B cell (primary cell): ENCODE measurements around the gene TMBIM1. TPM values are rescaled to one million over a fixed set of nuclear protein-coding genes. Genes with fewer than 3 reads are reported as not detected.

Experiments
- ATAC-seq: fragments of 200-7000 bp; cut with Tn5 transposase; one replicate; pipeline ENCODE4 v1.10.0; 2021; ENCODE audit warnings: low read depth, mild to moderate bottlenecking, moderate number of reproducible peaks, moderate library complexity
- CTCF ChIA-PET: fragments of 350-600 bp; sonication (Branson Sonifier 250); formaldehyde crosslinking; loops from one replicate; lab custom pipeline; 2021; ENCODE audit warnings: antibody characterized with exemption, inconsistent platforms; lab: Charles Lee
- POLR2A ChIA-PET: fragments of 350-600 bp; sonication (Branson Sonifier 250); formaldehyde crosslinking; loops from one replicate; lab custom pipeline; 2021; ENCODE audit warnings: antibody characterized with exemption; lab: Charles Lee
- DNase-seq: peaks from one replicate; pipeline ENCODE4 v3.0.0; 2013
- H2AFZ ChIP-seq: 2 replicates; pipeline ENCODE4 v1.6.1; 2012; ENCODE audit warnings: mild to moderate bottlenecking, low read depth, low read length; ENCODE audit not compliant: insufficient read depth, poor library complexity, severe bottlenecking
- H3K27ac ChIP-seq, 2 donors: 1 replicate in 1 of 2; 2 replicates in 1 of 2; pipeline ENCODE4 v1.5.1; 2012 to 2013; ENCODE audit warnings: low read length in 2 of 2, mild to moderate bottlenecking in 2 of 2, moderate library complexity in 1 of 2
- H3K27me3 ChIP-seq, 4 experiments: fragments of 200-600 bp in 1 of 4; sonication (generic) in 1 of 4; replicated peaks in 1 of 4; 1 replicate in 2 of 4; 2 replicates in 2 of 4; pipeline versions ENCODE4 v1.6.1 to v1.7.0; 2013 to 2016; ENCODE audit warnings: low read length in 3 of 4, mild to moderate bottlenecking in 2 of 4, mixed read lengths in 1 of 4, moderate library complexity in 1 of 4; ENCODE audit not compliant: insufficient read depth in 4 of 4, control insufficient read depth in 3 of 4; ENCODE audit errors: control extremely low read depth in 1 of 4
- H3K36me3 ChIP-seq, 2 experiments: replicated peaks in 1 of 2; 1 replicate in 1 of 2; 2 replicates in 1 of 2; pipeline versions ENCODE4 v1.6.1 to v1.7.1; 2013; ENCODE audit warnings: low read length in 1 of 2; ENCODE audit not compliant: insufficient read depth in 2 of 2, control insufficient read depth in 1 of 2; ENCODE audit errors: control extremely low read depth in 1 of 2, extremely low read depth in 1 of 2
- H3K4me1 ChIP-seq, 2 donors: fragments of 200-600 bp in 1 of 2; sonication (generic) in 1 of 2; 1 replicate in 1 of 2; 2 replicates in 1 of 2; pipeline versions ENCODE4 v1.5.1 to v1.6.1; 2013 to 2017; ENCODE audit warnings: low read length in 2 of 2; ENCODE audit not compliant: control insufficient read depth in 2 of 2, insufficient read depth in 2 of 2
- H3K4me2 ChIP-seq: replicated peaks from 2 replicates; pipeline ENCODE3; 2012; ENCODE audit warnings: mild to moderate bottlenecking, low read depth, low read length; ENCODE audit not compliant: poor library complexity, severe bottlenecking
- H3K4me3 ChIP-seq, 5 experiments: fragments of 200-600 bp in 1 of 5; sonication (generic) in 1 of 5; 1 replicate in 3 of 5; 2 replicates in 2 of 5; pipeline versions ENCODE4 v1.5.1 to v1.7.0; 2011 to 2016; ENCODE audit warnings: low read length in 4 of 5, mild to moderate bottlenecking in 4 of 5, low read depth in 2 of 5, control low read depth in 1 of 5, moderate library complexity in 1 of 5; ENCODE audit not compliant: insufficient read depth in 1 of 5; ENCODE audit errors: control extremely low read depth in 1 of 5, extremely low read depth in 1 of 5
- H3K79me2 ChIP-seq: fragments of 200-600 bp; sonication (generic); one replicate; pipeline ENCODE4 v1.6.0; 2016; ENCODE audit warnings: low read length; ENCODE audit not compliant: control insufficient read depth, insufficient read depth
- H3K9ac ChIP-seq: fragments of 200-600 bp; sonication (generic); 2 replicates; pipeline ENCODE4 v1.6.1; 2017; ENCODE audit warnings: mild to moderate bottlenecking, low read length, moderate library complexity
- H3K9me3 ChIP-seq, 3 donors: one replicate each; pipeline versions ENCODE4 v1.6.1 to v1.7.1; 2013; ENCODE audit warnings: low read length in 2 of 3; ENCODE audit not compliant: control insufficient read depth in 2 of 3, insufficient read depth in 1 of 3; ENCODE audit errors: control extremely low read depth in 1 of 3
- H4K20me1 ChIP-seq: 2 replicates; pipeline ENCODE4 v1.6.0; 2012; ENCODE audit warnings: mild to moderate bottlenecking, low read length; ENCODE audit not compliant: insufficient read depth, control insufficient read depth, poor library complexity, severe bottlenecking
- H3K27ac Mint-ChIP-seq: one replicate; pipeline ENCODE4 v1.8.0; 2021; ENCODE audit warnings: mixed read lengths
- H3K27me3 Mint-ChIP-seq: one replicate; pipeline ENCODE4 v1.8.0; 2021; ENCODE audit warnings: mixed read lengths
- H3K4me1 Mint-ChIP-seq: one replicate; pipeline ENCODE4 v1.8.0; 2021; ENCODE audit warnings: mixed read lengths
- H3K4me3 Mint-ChIP-seq: one replicate; pipeline ENCODE4 v1.8.0; 2021; ENCODE audit warnings: mixed read lengths
- H3K9me3 Mint-ChIP-seq: one replicate; pipeline ENCODE4 v1.8.0; 2022; ENCODE audit warnings: mixed read lengths; ENCODE audit not compliant: insufficient read depth
- CTCF ChIP-seq: fragments of 200-600 bp; IDR thresholded peaks from one replicate; pipeline ENCODE4 v1.8.0; 2022; ENCODE audit warnings: antibody characterized with exemption, mild to moderate bottlenecking
- EZH2 ChIP-seq: IDR thresholded peaks from 2 replicates; pipeline ENCODE4 v1.6.1; 2012; ENCODE audit warnings: borderline replicate concordance, low read depth, mild to moderate bottlenecking, moderate library complexity, low read length; ENCODE audit not compliant: insufficient read depth, poor library complexity, severe bottlenecking
- WGBS: methylation state at CpG from one replicate; pipeline ENCODE4 v1.1.5; 2013; ENCODE audit warnings: missing lambda C conversion rate; ENCODE audit not compliant: insufficient coverage; 5-methylcytosine and 5-hydroxymethylcytosine counted together
- intact Hi-C: fragments of 100-400 bp; cut with micrococcal nuclease; formaldehyde crosslinking; loops from one replicate; pipeline ENCODE4 v1.10.0; 2022
- polyA plus RNA-seq: library from polyadenylated mRNA; depleted of rRNA; stranded (reverse); fragments of >200 nt; gene quantifications from 2 replicates; pipeline ENCODE4 v1.2.3, GENCODE V29; 2012
- total RNA-seq, 2 donors: library from RNA; stranded (reverse); fragments of 120-200 nt in 1 of 2; gene quantifications; 1 replicate in 1 of 2; 2 replicates in 1 of 2; pipeline versions ENCODE4 v1.2.3 to v1.2.4, GENCODE V29; 2013 to 2022

TMBIM1 gene
- total and polyA plus RNA-seq, 2 donors (not counting 1 experiment from before 2014, with no cell fraction given), result 68.7 to 137 TPM

GRCh38 chr2:218271865-218272530 lies 20.3 kb downstream of the TMBIM1 start:
- peaks cover 16% of the 10 kb centered on the region for H4K20me1 ChIP-seq
- peaks cover 36 to 53% of the 10 kb centered on the region in 2 donors for H3K4me1 ChIP-seq
- peak overlapping the region; percentile 4 to 38 for H3K27ac ChIP-seq
- H3K4me2 ChIP-seq, result peak overlapping the region; percentile 91
- no peaks in the 10 kb centered on the region for H3K9me3 ChIP-seq
- DNase-seq (no peak), ATAC-seq (no peak)
- H3K79me2 ChIP-seq, result peaks cover 35% of the 10 kb centered on the region
- H3K4me1 Mint-ChIP-seq, result peaks cover 60% of the 10 kb centered on the region
- no peaks in the 10 kb centered on the region for H3K27me3 ChIP-seq
- H3K4me3 ChIP-seq, result no peak overlapping the region
- intact Hi-C loops, result loop anchor here (1.0 to 5.0 kb wide), 7 partner anchors 15 to 1325 kb away; partner anchors contain the start of genes CATIP, GMPPA and STK11IP
- ChIA-PET CTCF (interaction anchor here (0.9 to 8.0 kb wide), 22 partner anchors 10 to 416 kb away, joined by 3 to 331 read pairs (median 6); partner anchors contain the start of genes ARPC2, CATIP, CTDSP1 and GPBAR1), POLR2A (interaction anchor here (0.6 to 3.7 kb wide), 8 partner anchors 14 to 124 kb away, joined by 3 to 36 read pairs (median 13); partner anchors contain the start of genes CATIP and TMBIM1)
- peak overlapping the region; percentile 84 for H3K4me3 Mint-ChIP-seq
- TF ChIP-seq EZH2, result no peak
- no peak overlapping the region for H2AFZ ChIP-seq
- no peaks in the 10 kb centered on the region for H3K9me3 Mint-ChIP-seq
- peaks cover 3 to 47% of the 10 kb centered on the region in 2 experiments for H3K36me3 ChIP-seq
- 86% methylated on average over 4 of the region's 5 CpGs for WGBS
- peak overlapping the region; percentile 86 for H3K27ac Mint-ChIP-seq
- H3K27me3 Mint-ChIP-seq, result no peaks in the 10 kb centered on the region
- H3K9ac ChIP-seq, result no peak overlapping the region

GRCh38 chr2:218271487-218271797 lies 20.9 kb downstream of the TMBIM1 start:
- POLR2A ChIA-PET, result interaction anchor here (0.6 to 3.7 kb wide), 8 partner anchors 15 to 125 kb away, joined by 3 to 32 read pairs (median 10); partner anchors contain the start of genes CATIP and TMBIM1
- Histone ChIP-seq H3K9ac (peak overlapping the region; percentile 87), H4K20me1 (peaks cover 22% of the 10 kb centered on the region), H2AFZ (no peak overlapping the region), H3K27me3 (no peaks in the 10 kb centered on the region), H3K4me2 (peak overlapping the region; percentile 91), H3K9me3 (no peaks in the 10 kb centered on the region), H3K4me3 (peak overlapping the region in 2 of 5 experiments; percentile 81 to 92), H3K36me3 (peaks cover 3 to 47% of the 10 kb centered on the region in 2 experiments), H3K4me1 (peaks cover 36 to 53% of the 10 kb centered on the region in 2 donors), H3K79me2 (peaks cover 39% of the 10 kb centered on the region), H3K27ac (peak overlapping the region in 1 of 2 donors; percentile 18)
- intact Hi-C loops, result loop anchor here (5.0 kb wide), 2 partner anchors 1226 to 1326 kb away; partner anchors contain the start of genes GMPPA and STK11IP
- Mint-ChIP-seq H3K4me3 (peak overlapping the region; percentile 84), H3K9me3 (no peaks in the 10 kb centered on the region), H3K27me3 (no peaks in the 10 kb centered on the region), H3K4me1 (peaks cover 60% of the 10 kb centered on the region), H3K27ac (peak overlapping the region; percentile 86)
- DNase-seq, result no peak
- WGBS, result 76% methylated on average over 4 of the region's 4 CpGs
- TF ChIP-seq CTCF (no peak), EZH2 (no peak)
- ATAC-seq, result no peak
- CTCF ChIA-PET, result interaction anchor here (0.9 to 8.0 kb wide), 14 partner anchors 10 to 245 kb away, joined by 3 to 331 read pairs (median 12); partner anchors contain the start of genes ARPC2, CATIP, CTDSP1 and GPBAR1
